ENCODE results near the gene NUDT1.

DNA sequence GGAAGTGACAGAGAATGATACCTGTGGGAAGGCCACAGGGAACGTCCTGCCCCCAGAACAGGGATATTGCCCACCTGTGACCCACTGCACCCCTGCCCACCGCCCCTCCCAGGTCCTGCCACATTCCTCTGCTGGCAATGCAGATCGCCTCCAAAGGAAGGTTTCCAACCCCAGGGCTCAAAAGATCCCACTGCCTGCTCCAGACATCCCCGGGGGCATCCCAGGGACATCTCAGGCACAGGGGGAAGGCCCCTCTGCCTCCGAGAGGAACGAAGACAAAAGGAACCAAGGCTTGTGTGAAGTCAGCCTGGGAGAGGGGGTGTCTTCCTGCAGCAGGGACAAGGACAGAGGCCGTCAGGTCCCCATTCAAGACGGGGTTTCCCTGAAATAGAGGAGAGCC is 28.5 kb downstream of the NUDT1 start:
- no peak for TF ChIP-seq POLR2A (IDR thresholded peaks at IDR 0.05; ENCODE audit: low read depth, low read length)
- TF ChIP-seq SPI1 (IDR thresholded peaks at IDR 0.05; ENCODE audit: low read depth, low read length), result no peak
- no peak for TF ChIP-seq POLR2AphosphoS5 (IDR thresholded peaks at IDR 0.05; ENCODE audit: low read depth, low read length)
- no peak for TF ChIP-seq TAF1 (IDR thresholded peaks at IDR 0.05; ENCODE audit: low read depth, low read length)
- no peak for TF ChIP-seq POU2F2 (IDR thresholded peaks at IDR 0.05; ENCODE audit: low read depth, low read length)

All from GM12891 (cell line).